ENCODE data around the gene GBX1.

The GBX1 gene

DNA sequence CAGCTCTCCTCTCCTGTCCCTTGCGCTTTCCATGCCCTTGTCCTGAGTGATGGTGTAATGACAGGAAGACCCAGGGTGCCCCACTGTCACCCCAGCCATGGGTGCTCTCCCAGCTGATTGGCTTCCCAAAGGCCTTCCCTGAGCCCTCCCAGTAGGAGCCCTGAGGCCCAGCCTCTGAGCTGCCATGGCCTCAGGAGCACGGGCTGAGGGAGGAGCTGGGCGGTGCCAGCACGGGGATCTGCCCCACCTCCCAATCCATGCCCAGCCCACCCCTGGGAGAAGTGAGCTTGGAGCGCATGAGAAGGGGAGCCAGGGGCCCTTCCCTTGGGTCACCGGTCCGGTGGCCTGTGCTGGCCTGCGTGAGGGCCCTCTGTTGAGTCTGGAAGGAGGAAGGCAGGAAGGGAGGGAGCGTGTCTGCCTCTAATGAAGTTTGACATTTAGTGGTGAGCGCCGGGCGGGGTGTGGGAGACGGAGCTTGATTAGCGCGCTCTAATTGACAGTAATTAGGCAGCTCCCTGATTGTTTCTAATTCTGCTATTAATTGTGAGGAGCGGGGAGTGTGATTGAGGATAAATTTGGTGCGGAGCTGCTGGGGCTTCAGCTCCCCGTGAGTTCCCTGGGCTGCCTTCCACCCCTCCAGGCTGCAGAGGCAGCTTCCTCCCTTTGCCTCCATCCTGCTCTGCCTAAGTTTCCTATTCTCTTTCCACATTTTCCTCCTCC, 28.3 kb downstream of the GBX1 start:
- no peak for DNase-seq (ENCODE audit: low read depth)

DNA sequence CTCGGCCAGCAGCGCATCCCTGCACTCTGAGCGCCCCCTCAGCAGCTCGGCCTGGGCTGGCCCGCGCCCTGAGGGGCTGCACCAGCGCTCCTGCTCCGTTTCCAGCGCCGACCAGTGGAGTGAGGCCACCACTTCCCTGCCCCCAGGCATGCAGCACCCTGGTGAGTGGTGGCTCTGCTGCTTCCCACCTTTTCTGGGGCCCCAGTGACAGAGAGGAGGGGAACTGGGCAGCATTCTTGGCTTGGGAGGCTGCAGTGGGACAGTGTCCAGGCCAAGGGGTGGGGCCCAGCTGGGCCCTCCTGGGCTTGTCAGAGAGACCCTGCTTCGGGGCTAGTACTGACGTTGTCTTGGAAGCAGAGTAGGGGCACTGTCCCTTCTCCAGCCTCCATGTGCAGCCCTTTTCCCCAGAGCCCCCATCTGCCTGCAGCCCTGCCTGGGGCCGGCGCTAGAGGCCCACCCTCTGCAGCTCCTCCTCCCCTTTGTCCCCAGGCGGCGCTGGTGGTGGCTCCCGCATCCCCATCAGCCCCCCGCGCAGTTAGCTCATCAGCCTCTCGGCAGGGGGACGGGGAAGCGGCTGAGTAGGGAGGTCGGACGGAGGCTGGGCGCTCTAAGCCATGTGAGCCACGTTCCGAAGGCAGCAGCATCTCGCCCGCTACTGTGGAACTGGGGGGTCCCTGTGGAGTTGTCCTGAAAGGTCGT, 29.2 kb downstream of the GBX1 start:
- DNase-seq (ENCODE audit: low read depth) = no peak

DNA sequence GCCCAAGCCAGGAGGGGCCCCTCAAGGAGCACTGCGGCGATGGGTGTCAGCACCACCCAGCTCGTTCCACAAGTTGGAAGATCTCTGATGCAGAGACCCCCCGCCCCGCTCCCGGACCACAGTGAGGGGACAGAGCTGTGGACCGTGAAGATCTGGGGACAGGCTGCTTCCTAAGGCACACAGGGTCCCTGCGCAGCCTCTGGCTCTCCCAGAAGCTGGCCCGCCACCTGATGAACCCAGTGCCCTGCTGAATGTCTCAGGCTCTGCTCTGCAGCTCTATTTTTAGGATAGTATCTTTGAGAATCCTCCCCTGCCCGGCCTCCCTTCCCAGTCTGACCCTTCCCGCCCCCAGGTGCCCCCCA, 29.7 kb downstream of the GBX1 start:
- DNase-seq (ENCODE audit: low read depth) = no peak

DNA sequence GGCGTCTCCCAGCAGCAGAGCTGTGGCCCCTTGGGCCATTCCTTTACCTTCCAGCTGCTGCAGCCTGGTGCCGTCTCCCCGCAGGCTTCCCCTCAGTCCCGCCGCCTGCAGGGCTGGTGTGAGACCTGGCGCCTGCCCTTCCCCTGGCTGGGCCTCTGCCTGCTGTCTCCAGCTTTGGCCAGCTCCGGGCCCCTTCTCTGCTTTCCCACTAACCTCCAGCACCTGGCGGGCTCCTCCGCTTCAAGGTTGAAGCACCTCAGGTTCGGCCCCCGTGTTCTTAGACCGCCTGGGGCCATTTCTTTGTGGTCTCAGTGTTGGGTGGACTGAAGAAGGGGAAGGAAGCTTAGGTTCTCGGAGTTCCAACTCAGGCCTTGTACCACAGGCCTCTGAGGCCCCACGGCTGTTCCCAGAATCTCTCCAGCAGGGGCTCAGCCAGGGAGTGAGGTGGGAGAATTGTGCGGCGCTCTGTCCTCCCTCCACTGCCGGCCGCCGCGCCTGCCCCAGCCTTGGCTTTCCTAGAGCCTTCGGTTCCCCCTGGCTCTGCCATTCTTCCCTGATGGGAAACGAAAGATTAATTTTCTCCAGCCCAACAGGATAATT, 30.3 kb downstream of the GBX1 start:
- DNase-seq (ENCODE audit: low read depth) = no peak

DNA sequence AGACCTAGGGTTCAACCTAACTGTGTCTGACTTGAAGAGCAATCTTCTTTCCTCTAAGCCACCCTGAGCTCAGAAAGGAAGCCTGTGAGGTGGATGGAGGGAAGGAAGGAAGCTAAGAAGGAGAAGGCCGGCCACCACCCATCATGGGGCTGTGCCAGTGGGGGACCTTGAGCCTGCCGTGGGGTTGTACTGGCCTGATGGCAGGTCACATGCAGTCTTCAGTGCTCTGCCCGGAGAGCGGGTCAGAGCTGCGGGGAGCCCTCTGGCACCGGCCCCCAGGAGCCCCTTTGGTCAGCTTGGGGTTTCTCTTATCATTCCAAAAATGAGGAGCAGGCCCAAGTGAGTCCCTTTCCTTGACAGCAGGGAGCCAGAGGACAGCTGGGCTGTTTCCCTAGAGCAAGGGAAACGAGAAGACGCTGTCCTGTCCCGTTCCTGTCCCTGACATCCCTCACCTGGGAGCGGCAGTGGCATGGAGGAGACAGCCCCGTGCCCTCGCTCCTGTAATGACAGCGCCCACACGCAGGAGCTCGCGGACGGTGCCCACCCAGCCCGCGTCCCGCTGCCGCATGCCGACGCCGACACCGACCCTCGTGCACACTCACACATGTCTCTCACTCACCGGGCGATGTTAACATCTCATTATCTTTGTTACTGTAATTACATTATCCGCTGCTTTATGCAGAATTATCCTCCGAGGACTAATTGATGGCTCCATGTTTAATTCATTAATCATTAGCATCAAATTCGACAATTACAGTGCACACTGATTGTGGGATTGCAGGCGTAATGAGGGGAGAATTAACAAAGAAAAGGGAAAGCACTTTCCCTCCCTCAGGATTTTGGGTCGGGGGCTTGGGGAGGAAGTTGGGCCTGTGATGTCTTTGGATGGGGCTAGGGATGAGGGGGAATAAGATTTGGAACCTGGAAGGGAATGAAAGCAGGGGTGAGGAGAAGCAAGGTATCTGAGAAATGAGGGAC, 31.3 kb downstream of the GBX1 start:
- DNase-seq (ENCODE audit: low read depth) = no peak

DNA sequence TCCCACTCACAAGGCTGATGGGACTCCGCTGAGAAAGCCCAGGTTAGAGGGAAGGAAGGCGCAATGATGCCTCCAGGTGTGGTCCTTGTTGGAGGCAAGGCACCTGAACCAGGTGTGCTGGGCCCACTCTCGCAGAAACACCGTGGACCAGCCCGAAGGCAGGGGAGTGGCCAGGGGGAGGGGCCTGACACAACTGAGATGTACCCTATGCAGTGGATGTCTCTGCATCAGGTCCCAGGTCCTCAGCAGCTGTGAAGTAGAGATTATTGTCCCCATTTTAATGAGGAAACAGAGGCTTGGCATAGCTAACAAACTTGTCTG, 32.0 kb downstream of the GBX1 start:
- no peak for DNase-seq (ENCODE audit: low read depth)

DNA sequence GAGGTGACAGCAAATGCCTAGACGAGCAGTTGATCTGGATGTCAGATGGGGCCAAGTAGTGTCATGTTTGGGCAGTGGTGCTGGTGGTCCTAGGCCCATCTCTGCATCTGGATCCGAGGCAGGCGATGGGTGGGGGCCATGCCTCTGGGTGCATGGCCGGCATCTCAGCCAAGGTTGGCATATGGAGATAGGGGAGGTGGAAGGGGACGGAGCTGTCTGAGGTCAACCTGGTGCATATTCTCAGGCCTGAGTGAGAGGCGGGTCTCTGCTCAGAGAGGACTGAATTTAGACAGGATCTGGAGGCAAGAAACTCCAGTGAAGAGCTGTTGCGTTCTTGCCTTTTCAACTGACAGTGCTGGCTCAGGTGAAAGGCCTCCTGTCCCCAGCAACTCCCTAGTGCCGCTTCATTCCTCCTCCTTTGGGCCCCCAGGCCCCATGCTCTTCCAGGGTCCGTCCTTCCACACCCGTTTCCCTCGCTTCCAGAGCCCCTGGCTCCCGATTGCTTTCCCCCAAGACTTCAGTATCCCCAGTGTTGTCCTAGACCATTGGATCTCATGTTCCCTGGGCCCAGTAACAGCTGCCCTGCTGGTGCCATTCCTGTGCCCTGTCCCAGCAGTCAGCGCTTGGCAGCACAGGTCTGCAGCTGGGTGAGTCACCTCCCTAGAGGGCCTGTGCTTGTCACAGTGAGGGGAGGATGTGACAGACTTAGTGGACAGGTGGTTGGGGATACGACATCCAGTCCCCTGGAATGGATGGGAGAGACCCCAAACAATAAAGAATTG, 32.6 kb downstream of the GBX1 start:
- no peak for DNase-seq (ENCODE audit: low read depth)

DNA sequence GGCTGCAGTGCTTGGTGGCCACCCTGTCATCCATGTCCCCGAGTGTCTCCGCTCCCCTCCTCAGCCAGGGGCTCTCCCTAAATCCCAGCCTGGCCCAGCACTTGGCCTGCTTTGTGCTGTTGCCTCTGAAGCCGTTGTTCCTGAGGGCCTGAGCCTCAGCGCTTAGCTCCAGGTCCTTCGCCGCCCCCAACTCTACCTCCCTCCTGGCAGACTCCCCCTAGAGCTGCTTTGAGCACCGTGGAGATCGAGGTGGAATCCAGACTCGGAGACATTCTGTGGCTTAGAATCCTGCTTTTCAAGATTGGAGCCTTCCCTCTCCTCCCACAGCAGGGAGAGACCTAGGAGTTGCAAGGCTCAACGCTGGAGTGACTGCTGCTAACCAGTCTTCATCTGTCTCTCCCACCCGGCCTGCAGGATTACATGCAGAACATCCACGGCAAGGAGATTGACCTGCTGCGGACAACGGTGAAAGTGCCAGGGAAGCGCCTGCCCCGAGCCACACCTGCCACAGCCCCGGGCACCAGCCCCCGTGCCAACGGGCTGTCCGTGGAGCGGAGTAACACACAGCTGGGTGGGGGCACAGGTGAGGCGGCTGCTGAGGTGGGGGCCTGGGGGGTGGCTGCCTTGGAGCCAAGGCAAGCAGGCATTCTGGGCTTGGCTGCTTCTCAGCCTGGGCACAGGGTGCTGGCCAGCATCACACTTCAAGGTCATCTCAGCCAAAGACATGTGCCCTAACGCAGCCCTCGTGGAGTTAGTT, 33.3 kb downstream of the GBX1 start:
- DNase-seq (ENCODE audit: low read depth) = no peak

DNA sequence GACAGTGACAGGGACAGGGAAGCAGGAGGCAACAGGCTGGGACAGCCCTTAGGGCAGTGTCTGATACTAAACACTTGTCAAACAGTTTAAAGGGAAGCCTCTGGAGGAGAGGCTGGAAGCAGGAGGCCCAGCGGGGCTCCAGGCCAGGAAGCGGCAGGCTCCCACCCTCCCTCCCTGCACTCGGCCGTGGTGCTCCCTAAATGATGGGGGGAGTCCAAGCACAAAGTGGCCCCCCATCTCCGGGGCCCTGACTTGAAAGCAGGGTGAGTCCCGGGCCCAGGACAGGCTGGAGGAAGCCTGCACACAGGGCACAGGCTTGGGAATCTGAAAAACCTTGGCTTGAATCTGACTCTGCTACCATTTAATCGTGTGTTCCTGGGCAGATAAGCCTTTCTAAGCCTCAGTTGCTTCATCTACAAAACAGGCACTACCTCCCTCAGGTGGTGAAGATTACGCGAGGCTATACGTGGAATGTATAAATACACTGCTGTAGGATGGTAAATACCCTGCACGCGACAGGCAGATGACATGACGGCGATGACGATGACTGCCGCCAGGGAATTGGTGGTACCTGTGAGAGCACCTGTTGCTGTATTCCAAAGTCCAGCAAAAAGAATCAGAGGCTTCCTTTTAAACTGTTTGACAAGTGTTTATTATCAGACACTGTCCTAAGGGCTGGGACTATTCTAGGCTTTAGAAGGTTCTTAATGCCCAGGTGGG, 34.1 kb downstream of the GBX1 start:
- no peak for DNase-seq (ENCODE audit: low read depth)

DNA sequence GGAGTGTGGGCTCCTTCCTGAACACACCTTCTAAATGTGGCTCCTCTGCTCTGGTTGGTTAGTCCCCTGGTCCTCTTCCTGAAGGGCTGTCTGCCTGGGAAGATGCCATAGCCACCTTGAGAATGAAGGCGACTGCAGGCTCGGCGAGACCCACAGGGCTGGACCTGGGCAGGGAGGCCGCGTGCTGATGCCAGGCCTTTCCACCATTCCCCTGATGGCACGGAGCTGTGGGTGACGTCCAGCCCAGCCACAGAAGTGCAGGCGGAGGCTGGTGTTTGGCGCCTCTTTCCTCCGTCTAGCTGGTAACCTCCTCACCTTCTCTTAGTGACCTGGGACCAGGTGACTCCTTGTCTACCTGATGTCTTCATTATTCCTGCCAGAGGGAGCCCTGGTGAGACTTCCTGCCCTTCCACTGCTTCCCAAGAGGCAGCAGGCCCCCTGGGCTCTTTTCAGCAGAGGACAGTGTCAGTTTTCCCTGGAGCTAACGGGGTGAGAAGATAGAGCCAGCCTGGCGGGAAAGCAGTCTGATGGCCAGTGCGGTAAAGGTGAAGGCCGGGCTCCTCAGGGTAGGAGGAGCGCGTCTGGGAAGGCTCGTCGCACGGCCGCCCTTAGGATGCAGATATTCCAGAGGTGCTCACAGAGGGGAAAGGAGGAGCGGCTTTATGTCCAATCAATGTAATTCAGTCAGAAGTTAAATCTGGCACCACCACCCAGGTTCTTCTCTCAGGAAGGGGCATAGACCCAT, 34.9 kb downstream of the GBX1 start:
- DNase-seq (ENCODE audit: low read depth) = no peak

DNA sequence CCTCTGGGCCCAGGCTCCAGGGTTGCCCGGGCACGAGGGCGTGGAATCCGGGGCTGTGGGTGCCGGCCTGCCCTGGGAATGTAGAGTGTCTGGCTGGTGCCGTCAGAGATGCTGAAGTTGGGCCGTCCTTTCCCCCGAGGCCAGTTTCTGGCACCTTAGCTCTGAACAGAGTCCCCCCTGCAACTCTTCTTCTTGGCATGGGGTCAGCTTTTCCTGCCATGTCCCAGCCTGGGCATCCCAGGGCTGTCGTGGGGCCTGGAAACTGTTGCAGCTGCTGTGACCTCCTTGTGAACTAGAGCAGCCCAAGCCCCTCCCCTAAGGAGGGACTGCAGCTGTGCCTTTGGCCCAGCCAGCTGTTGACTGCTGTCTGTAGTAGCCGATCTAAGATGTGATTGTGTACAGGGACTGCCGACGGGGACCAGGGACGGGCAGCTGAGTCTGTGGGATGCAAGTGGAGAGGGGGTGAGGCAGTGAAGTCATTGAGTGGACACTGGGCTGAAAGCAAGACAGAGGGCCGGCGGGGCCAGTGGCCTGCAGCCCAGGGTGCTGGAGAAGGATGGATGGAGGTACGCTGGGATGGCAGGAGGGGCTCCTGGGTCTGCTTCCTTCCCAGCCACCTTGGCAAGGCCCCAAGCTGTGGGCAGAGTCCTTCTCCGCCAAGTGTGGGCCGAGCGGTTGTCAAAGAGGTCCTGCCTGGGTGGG, 35.8 kb downstream of the GBX1 start:
- DNase-seq (ENCODE audit: low read depth) = no peak

DNA sequence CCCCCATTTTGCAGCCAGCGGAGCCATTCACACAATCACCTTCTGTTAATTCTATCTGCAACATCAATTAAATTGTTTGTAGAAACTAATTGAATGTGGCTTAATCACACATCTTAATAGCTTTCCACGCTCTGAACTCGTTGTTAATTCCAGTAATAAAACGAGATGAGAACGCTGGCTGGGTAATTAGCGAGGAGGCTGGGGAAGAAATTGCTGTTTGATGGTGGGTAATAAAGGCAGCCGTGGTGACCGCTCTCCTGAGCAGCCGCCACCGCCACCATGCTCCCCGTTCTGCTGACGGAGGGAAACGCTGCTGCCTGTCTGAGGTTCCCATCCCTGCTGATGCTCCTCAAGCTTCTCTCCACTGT, 36.3 kb downstream of the GBX1 start:
- DNase-seq (ENCODE audit: low read depth) = no peak

DNA sequence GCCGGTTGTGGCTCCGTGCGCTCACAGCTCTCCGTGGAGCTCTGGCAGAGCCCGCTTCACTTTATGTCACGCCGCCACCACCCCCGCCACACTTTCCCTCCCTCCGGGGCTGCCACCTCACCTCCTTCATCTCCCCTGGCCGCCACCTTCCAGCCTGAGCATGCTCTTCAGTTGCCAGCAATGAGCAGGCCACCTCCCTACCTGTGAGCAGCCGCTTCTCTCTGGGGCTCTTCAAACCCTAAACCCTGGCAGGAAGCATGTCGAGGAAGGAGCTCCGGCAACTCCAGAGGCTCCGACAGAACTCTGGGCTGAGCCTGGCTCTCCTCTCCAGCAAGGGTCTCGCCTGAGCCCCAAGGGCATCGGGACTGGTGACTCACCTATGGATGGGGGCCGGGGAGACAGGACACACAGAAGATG, 36.7 kb downstream of the GBX1 start:
- no peak for DNase-seq (ENCODE audit: low read depth)

DNA sequence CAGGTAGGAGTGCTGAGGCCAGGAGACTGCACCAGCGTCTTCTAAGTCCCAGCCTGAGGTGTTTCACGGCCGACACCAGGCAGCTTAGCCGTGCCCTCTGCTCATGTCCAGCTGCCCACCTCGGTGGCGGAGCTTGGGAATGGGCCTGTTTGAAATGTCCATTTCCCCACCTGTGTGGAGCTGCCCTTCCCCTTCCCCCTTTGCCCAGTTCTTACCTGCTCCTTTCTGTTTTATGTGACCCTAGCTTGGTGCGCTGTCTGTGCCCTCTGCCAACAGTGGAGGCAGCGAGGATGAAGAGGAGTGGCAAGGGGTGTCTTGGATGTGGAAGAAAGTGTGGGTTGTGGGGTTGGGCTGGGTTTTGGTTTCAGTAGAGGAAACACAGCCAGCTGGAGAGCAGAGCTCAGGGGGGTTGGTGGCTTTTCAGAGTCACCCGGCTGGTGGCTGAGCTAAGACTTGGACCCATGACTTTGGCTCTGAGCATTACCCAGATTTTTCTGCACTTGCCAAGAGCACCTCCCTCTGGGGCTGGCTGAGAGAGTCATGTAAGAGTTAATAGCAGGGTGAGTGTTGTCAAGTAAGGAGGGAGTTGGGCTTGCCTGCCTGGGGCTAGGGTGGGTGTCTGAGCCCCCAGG, 37.4 kb downstream of the GBX1 start:
- no peak for DNase-seq (ENCODE audit: low read depth)

DNA sequence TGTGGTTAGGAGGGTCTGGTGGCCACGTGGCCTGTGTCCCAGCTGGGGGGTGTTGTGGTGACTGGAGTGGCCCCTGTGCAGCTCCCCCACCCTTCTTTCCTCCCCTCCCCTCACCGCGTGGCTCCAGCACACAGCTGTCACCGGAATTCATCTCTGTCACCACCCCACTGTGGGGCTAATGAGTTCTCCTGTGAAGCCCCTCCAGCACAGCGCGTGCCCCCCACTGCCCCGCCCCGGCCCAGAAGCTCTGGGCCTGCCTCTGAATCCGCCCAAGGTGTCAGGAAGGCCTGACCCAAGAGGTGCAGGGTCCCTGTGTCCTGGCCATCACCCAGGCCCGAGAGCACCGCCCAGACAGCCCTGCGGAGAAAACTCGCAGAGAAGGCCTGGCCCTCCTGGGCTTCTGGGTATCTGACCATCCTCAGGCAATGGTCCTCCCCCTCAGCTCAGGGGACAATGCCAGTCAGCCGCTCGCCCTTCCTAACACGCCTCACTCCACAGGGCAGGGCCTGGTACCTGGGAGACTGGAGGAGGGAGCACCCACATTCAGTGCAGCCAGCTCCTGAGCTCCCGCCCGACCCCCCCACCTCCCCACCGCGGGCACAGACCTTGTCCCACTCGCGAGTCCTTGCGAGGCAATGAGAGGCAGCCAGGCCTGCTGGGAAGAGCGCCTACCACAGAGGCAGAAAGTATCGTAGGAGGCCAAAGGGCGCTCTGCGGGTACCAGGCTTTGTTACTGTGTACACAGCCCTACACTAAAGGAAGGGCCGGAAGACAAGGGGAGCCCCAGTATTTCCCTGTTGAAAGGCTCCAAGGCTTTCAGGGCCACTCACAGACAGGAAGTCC, 38.2 kb downstream of the GBX1 start:
- no peak for DNase-seq (ENCODE audit: low read depth)

DNA sequence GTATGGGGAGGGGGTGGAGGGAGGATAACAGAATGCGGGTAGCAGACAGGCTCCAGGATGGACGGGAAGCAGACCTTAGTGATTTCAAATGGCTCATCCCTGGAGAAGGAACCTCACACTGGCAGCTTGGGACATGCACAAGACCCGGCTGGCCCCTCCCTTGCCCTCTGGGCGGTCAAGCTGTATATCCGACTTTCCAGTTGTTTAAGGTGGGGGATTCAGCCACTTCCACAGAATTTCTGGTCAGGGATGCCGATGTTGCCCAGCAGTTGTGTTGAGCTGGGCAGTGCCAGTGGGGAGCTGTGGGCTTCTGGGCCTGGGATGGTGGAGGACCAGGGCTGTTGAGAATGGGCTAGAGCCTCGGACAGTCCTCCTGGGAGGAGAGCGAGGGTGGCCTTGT, 38.8 kb downstream of the GBX1 start:
- no peak for DNase-seq (ENCODE audit: low read depth)

DNA sequence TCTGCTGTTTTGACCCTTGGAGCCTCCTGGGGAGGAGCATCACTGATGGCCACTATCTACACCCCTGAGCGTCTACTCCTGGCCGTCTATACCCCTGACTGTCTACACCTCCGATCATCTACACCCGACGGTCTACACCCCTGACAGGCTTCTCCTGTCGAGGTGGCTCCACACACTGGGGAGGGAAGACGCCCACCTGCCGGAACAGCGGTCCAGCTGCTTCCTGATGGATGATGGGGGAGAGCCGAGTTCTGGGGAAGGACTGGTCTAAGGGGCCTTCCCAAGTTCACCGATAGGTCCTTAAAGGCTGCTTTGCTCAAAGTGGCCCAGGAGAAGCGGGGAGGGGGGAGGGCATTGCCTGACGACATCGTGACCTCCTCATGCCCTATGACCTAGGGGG, 39.4 kb downstream of the GBX1 start:
- no peak for DNase-seq (ENCODE audit: low read depth)
